Stimulated activated CD4-positive, alpha-beta T cell treated with anti-CD3 and anti-CD28 coated beads, Interleukin-2, amount 100 ng/mL, for 48 hours (primary cell): ENCODE data around the gene MS4A6A.

Experiments
- DNase-seq, 2 donors: peaks; one replicate each; pipeline ENCODE4 v3.0.0-alpha.2; 2020

Gene MS4A6A

GRCh38 chr11:60125956-60126585, 56.8 kb downstream of the MS4A6A start:
- DNase-seq = no peak

GRCh38 chr11:60124802-60125432, 58.0 kb downstream of the MS4A6A start:
- no peak for DNase-seq
